Measurements from ENCODE around the gene TOP2A.
"Not testable (repeated sequence)": the region's sequence is repeated elsewhere in the genome, so short reads cannot be mapped to it uniquely, and the experiment has no call there.

The TOP2A gene

GRCh38 chr17:40425741-40426140, 8.0 kb upstream of the TOP2A start:
- DNase-seq = no peak

DNA sequence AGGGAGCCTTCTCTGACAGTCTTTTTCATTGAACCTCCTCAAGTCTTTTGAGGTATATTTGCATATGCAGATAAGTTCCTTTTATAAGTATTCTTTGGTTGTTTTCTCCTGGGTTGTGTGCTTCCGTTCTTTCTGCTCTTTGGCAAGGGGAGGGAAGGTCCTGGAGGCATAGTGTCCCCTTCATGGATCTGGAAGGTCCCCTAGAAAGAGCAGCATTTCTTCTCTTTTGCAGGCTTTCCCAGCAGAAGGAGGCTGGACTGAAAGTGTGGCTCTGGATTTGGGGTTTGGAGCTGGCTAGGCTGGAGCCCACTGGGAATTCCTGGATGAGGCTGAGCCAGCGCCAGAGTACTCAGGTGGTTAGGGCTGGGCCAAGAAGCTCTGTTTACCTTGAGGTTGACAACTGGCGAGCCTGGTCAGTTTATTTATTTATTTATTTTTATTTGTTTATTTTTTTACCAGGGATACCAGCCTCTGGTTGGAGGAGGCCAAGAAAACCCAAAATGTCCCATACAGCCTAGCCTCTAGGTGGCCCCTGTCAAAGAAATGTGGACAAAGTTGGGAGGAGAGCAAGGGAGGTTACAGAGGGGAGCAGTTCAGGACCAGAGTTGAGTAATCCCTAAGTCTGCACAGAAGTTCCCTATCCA, 5.4 kb upstream of the TOP2A start:
- no peak for DNase-seq

DNA sequence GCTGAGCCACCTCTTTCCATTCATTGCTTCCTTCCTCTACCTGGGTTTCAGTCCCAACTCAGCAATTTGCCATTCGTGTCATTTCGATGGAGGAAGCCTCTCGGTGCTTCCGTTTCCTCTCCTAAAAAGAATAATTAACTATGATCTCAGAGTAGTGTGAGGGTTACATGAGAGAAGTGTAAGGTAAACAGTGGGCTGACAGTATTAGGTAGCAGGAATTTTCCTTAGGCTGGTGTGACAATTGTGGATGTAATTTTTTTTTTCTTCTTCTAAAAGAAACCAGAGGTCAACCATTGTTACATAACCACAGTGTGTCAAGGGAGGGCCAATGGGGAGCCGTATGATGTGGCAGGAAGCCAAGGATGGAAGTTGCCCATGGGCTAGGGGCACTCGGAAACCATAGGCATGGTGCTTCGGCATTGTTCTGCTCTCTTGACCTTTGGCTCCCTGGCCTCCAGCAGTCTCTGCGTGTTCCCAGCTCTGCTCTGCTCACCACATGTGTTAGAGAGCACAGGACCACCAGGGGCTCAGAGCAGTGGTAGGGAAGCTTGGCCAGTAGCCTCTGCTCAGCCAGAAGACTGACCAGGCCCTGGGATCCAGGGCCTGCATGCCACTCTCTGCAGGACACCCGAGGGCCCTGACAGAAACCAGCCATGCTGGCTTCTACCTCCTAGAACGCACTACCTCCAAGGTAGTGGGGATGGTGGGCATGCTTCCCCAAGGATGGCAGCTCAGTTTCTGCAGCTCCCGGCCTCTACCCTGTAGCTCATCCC, 2.0 kb upstream of the TOP2A start:
- DNase-seq = peak; percentile 16

DNA sequence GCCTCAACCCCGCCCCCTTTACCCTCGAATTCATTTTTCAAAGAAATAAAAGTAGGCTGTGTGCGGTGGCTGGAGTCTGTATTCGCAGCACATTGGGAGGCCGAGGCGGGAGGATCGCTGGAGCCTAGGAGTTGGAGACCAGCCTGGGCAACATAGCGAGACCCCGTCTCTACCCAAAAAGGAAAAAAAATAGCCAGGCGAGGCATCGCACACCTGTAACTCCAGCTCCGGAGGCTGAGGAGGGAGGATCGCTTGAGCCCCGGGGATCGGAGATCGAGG, 671 bp upstream of the TOP2A start:
- DNase-seq = no peak

DNA sequence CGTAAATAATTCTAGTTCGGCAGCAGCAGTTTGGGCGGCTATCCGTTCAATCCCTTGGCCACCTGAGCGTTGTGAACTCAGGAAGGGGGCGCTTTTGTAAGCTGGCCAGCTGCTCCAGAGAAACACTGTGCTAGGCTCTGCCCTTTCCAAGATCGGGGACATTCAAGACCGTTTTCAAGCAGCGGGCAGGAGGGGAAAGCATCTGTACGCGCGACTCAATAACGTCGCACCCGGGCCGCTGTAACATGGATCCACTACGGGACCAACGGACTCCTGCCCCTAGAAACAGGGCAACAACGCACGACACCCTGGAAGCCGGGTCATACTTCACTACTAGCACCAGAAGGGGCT, 463 bp downstream of the TOP2A start:
- DNase-seq = no peak

- DNase-seq = no peak
Observed at GRCh38 chr17:40416671-40417070, 1.0 kb downstream of the TOP2A start.

- DNase-seq = peak; percentile 70
Observed at GRCh38 chr17:40415390-40415789, 2.3 kb downstream of the TOP2A start.

DNA sequence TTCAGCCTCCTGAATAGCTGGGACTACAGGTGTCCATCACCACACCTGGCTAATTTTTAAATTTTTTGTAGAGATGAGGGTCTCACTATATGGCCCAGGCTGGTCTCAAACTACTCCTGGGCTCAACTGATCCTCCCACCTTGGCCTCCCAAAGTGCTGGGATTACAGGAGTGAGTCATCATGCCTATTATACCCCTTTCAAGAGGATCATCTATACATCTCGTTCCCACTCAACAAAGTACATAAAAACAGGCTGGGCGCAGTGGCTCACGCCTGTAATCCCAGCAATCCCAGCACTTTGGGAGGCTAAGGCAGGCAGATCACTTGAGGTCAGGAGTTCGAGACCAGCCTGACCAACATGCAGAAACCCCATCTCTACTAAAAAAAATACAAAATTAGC, 3.4 kb downstream of the TOP2A start:
- not testable (repeated sequence) for DNase-seq

GRCh38 chr17:40412880-40413279, 4.8 kb downstream of the TOP2A start:
- DNase-seq = no peak

DNA sequence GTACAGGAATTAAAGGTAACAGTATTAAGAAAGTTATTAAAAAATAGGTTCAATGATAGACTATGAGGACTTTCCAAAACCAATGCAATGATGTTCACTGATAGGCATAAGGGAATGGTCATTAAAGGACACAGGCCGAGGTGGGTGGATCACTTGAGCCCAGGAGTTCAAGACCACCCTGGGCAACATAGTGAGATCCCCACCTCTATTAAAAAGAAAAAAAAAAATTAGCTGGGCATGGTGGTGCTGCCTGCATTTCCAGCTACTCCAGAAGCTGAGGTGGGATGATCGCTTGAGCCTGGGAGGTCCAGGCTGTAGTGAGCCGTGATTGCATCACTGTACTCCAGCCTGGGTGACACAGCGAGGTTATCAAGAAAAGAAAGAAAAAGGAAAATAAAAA, 5.9 kb downstream of the TOP2A start:
- no peak for DNase-seq

DNA sequence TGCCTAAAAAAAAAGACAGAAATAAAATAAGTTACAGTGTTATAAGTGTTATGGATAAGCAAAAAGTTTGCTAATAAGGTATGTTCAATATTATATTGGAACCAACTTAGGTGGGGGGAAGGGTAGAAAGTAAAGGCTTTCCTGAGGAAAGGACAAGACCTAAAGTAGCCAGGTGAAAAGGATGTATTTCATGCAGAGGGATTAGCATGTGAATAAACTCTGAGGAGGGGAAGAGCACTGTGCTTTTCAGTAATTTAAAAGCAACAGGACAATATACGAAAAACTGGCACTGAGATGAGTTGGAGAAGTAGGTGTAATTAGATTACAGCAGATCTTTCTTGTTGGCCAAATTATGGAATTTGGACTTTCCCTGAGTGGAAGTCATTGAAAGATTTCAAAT, 7.6 kb downstream of the TOP2A start:
- no peak for DNase-seq

DNA sequence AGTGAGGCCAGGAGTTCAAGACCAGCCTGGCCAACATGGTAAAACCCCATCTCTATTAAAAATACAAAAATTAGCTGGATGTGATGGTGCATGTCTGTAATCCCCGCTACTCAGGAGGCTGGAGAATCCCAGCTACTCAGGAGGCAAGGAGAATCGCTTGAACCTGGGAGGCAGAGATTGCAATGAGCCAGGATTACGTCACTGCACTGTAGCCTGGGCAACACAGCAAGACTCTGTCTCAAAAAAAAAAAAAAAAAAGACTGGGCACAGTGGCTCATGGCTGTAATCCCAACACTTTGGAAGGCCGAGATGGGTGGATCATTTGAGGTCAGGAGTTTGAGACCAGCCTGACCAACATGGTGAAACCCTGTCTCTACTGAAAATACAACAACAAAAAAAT, 8.2 kb downstream of the TOP2A start:
- DNase-seq = not testable (repeated sequence)

- no peak for DNase-seq
Observed at GRCh38 chr17:40407460-40407859, 10.2 kb downstream of the TOP2A start.

GRCh38 chr17:40404003-40404402, 13.7 kb downstream of the TOP2A start:
- DNase-seq = no peak

GRCh38 chr17:40402668-40403067, 15.0 kb downstream of the TOP2A start:
- peak; percentile 33 for DNase-seq

DNA sequence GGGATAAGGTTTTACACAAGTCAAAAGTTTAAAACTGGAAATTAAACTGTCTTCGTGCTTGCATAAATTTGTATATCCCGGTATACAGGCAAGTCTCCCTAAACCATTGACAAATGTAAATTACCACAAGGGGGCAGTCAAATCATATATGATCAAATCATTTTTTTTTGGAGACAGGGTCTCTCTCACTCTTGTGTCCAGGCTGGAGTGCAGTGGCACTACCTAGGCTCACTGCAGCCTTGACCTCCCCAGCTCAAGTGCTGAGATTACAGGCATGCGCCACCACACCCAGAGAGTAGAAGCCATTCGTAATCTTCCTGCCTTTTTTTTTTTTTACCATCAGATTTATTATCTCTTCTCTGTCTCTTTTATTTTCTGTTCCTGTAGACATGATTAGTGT, 18.5 kb downstream of the TOP2A start:
- DNase-seq = peak; percentile 53

GRCh38 chr17:40386555-40386954, 31.1 kb downstream of the TOP2A start:
- not testable (repeated sequence) for DNase-seq

- DNase-seq = no peak
Observed at GRCh38 chr17:40382251-40382650, 35.4 kb downstream of the TOP2A start.

- DNase-seq = no peak
Observed at GRCh38 chr17:40378966-40379365, 38.7 kb downstream of the TOP2A start.

- no peak for DNase-seq
Observed at GRCh38 chr17:40377832-40378231, 39.9 kb downstream of the TOP2A start.

DNA sequence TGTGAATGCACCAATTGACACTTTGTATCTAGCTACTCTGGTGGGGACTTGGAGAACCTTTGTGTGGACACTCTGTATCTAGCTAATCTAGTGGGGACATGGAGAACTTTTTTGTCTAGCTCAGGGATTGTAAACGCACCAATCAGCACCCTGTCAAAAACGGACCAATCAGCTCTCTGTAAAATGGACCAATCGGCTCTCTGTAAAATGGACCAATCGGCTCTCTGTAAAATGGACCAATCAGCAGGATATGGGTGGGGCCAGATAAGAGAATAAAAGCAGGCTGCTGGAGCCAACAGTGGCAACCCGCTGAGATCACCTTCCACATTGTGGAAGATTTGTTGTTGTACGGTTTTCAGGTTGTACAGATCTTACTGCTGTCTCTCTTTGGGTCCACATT, 41.2 kb downstream of the TOP2A start:
- not testable (repeated sequence) for DNase-seq

GRCh38 chr17:40375786-40376185, 41.9 kb downstream of the TOP2A start:
- not testable (repeated sequence) for DNase-seq

- no peak for DNase-seq
Observed at GRCh38 chr17:40374821-40375498, 42.7 kb downstream of the TOP2A start.

DNA sequence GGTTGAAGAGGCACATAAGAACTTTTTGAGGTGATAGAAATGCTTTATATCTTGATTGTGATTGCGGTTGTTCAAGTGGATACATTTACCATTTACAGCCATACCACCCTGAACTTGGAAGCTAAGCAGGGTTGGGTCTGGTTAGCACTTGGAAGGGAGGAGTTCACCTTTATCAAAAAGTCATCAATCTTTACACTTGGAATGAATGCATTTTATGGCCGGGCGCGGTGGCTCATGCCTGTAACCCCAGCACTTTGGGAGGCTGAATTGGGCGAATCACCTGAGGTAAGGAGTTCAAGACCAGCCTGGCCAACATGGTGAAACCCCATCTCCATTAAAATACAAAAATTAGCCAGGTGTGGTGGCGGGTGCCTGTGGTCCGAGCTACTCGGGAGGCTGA, 43.7 kb downstream of the TOP2A start:
- DNase-seq = no peak

GRCh38 chr17:40373324-40373723, 44.4 kb downstream of the TOP2A start:
- DNase-seq = no peak

Data from CD4-positive, alpha-beta T cell treated with Interleukin-10 for 1 hour (primary cell).